ENCODE measurements around the gene KLHL20. TPM values are rescaled to one million over a fixed set of nuclear protein-coding genes. Genes with fewer than 3 reads are reported as not detected.

KLHL20 gene
- total RNA-seq, 1 experiment from 2014 or later: 46.4 TPM

GRCh38 chr1:173753830-173754229 is 39.0 kb downstream of the KLHL20 start:
- no TSS peak for BruUV-seq (replicated peaks)
- ATAC-seq: no peak
- Histone ChIP-seq H3K27ac (ENCODE audit: low read length) (no peak overlapping the region), H3K36me3 (ENCODE audit: low read depth, low read length) (peaks cover 55% of the 10 kb centered on the region), H3K79me2 (ENCODE audit: low read length) (no peaks in the 10 kb centered on the region), H3K9me3 (ENCODE audit: low read length) (no peaks in the 10 kb centered on the region), H3K9me2 (replicated peaks; ENCODE audit: low read length) (no peaks in the 10 kb centered on the region), H3K4me1 (ENCODE audit: insufficient read depth, low read length) (peaks cover 9% of the 10 kb centered on the region), H3F3A (ENCODE audit: low read length, unreplicated experiment) (no peaks in the 10 kb centered on the region), H4K20me1 (ENCODE audit: low read length) (no peaks in the 10 kb centered on the region), H3K4me2 (ENCODE audit: low read length) (no peak overlapping the region), H3K9ac (ENCODE audit: low read length) (no peak overlapping the region), H2AFZ (ENCODE audit: low read length) (no peak overlapping the region), H3K27me3 (ENCODE audit: low read length) (no peaks in the 10 kb centered on the region), H3K4me3 (ENCODE audit: low read length) (no peak overlapping the region)
- no peak for DNase-seq
- ChIA-PET CTCF (no interaction called here), POLR2A (ENCODE audit: unreplicated experiment) (no interaction called here)
- TF ChIP-seq, protein P1, sequence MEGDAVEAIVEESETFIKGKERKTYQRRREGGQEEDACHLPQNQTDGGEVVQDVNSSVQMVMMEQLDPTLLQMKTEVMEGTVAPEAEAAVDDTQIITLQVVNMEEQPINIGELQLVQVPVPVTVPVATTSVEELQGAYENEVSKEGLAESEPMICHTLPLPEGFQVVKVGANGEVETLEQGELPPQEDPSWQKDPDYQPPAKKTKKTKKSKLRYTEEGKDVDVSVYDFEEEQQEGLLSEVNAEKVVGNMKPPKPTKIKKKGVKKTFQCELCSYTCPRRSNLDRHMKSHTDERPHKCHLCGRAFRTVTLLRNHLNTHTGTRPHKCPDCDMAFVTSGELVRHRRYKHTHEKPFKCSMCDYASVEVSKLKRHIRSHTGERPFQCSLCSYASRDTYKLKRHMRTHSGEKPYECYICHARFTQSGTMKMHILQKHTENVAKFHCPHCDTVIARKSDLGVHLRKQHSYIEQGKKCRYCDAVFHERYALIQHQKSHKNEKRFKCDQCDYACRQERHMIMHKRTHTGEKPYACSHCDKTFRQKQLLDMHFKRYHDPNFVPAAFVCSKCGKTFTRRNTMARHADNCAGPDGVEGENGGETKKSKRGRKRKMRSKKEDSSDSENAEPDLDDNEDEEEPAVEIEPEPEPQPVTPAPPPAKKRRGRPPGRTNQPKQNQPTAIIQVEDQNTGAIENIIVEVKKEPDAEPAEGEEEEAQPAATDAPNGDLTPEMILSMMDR (conservative IDR thresholded peaks at IDR 0.05; ENCODE audit: low read depth, low read length): no peak
- TF ChIP-seq EZH2phosphoT487 (IDR thresholded peaks at IDR 0.05; ENCODE audit: borderline replicate concordance, low read length): no peak
- TF ChIP-seq EZH2 (IDR thresholded peaks at IDR 0.05; ENCODE audit: low read length, unreplicated experiment): no peak
- intact Hi-C loops (cut with micrococcal nuclease): no loop called here

GRCh38 chr1:173757666-173758065 is 42.9 kb downstream of the KLHL20 start:
- Histone ChIP-seq H3K4me2 (ENCODE audit: low read length) (no peak overlapping the region), H3K4me3 (ENCODE audit: low read length) (no peak overlapping the region), H3K4me1 (ENCODE audit: insufficient read depth, low read length) (peaks cover 8% of the 10 kb centered on the region), H4K20me1 (ENCODE audit: low read length) (no peaks in the 10 kb centered on the region), H3K27ac (ENCODE audit: low read length) (no peak overlapping the region), H3K9me2 (replicated peaks; ENCODE audit: low read length) (no peaks in the 10 kb centered on the region), H3K27me3 (ENCODE audit: low read length) (no peaks in the 10 kb centered on the region), H3K9ac (ENCODE audit: low read length) (no peak overlapping the region), H3K9me3 (ENCODE audit: low read length) (no peaks in the 10 kb centered on the region), H3F3A (ENCODE audit: low read length, unreplicated experiment) (no peaks in the 10 kb centered on the region), H3K79me2 (ENCODE audit: low read length) (no peaks in the 10 kb centered on the region), H2AFZ (ENCODE audit: low read length) (no peak overlapping the region), H3K36me3 (ENCODE audit: low read depth, low read length) (peaks cover 60% of the 10 kb centered on the region)
- CTCF ChIA-PET: no interaction called here
- DNase-seq: no peak
- no peak for ATAC-seq
- no TSS peak for BruUV-seq (replicated peaks)
- POLR2A ChIA-PET (ENCODE audit: unreplicated experiment): no interaction called here
- intact Hi-C loops (cut with micrococcal nuclease): no loop called here
- TF ChIP-seq, protein P1 (conservative IDR thresholded peaks at IDR 0.05; ENCODE audit: low read depth, low read length): no peak
- TF ChIP-seq EZH2 (IDR thresholded peaks at IDR 0.05; ENCODE audit: low read length, unreplicated experiment) (no peak), EZH2phosphoT487 (IDR thresholded peaks at IDR 0.05; ENCODE audit: borderline replicate concordance, low read length) (no peak)

DNA sequence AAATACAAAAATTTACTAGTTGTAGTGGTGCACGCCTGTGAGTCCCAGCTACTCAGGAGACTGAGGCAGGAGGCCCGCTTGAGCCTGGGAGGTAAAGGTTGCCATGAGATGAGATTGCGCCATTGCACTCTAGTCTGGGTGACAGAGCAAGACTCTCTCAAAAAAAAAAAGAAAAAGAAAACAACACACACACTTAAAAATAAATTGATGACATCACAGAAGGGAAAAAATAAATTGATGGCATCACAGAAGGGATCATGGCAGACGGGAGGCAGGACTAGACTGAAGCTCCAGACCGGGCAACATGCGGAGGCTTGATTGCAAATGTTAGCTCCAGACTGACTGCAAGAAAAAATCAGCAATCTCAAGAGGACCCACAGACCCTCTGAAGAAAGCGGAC is 43.3 kb downstream of the KLHL20 start:
- Histone ChIP-seq H3K4me3 (ENCODE audit: low read length) (no peak overlapping the region), H3K9ac (ENCODE audit: low read length) (no peak overlapping the region), H3K9me3 (ENCODE audit: low read length) (no peaks in the 10 kb centered on the region), H3K9me2 (replicated peaks; ENCODE audit: low read length) (no peaks in the 10 kb centered on the region), H3K27ac (ENCODE audit: low read length) (no peak overlapping the region), H3K27me3 (ENCODE audit: low read length) (no peaks in the 10 kb centered on the region), H3F3A (ENCODE audit: low read length, unreplicated experiment) (no peaks in the 10 kb centered on the region), H2AFZ (ENCODE audit: low read length) (no peak overlapping the region), H3K79me2 (ENCODE audit: low read length) (no peaks in the 10 kb centered on the region), H3K4me2 (ENCODE audit: low read length) (no peak overlapping the region), H3K4me1 (ENCODE audit: insufficient read depth, low read length) (peaks cover 8% of the 10 kb centered on the region), H4K20me1 (ENCODE audit: low read length) (no peaks in the 10 kb centered on the region), H3K36me3 (ENCODE audit: low read depth, low read length) (peaks cover 60% of the 10 kb centered on the region)
- DNase-seq: no peak
- TF ChIP-seq, protein P1 (conservative IDR thresholded peaks at IDR 0.05; ENCODE audit: low read depth, low read length): no peak
- TF ChIP-seq EZH2phosphoT487 (IDR thresholded peaks at IDR 0.05; ENCODE audit: borderline replicate concordance, low read length): no peak
- no peak for ATAC-seq
- intact Hi-C loops (cut with micrococcal nuclease): no loop called here
- BruUV-seq (replicated peaks): no TSS peak
- CTCF ChIA-PET: no interaction called here
- POLR2A ChIA-PET (ENCODE audit: unreplicated experiment): no interaction called here
